Glomerular visceral epithelial cell (primary cell): ENCODE measurements around the gene IRF7.

Experiments
- DNase-seq: peaks from one replicate; pipeline ENCODE4 v3.0.0-alpha.2; 2016; ENCODE audit errors: extremely low spot score

IRF7 gene

GRCh38 chr11:563812-564578 lies 51.8 kb downstream of the IRF7 start:
- no peak for DNase-seq

- no peak for DNase-seq
Observed at GRCh38 chr11:563066-563811, 52.5 kb downstream of the IRF7 start.
